NCI-H748 (cell line): ENCODE results near the gene ZNF391.
A peak's percentile ranks its signal among the peaks of the same experiment; 100 is the strongest.
"Not testable (repeated sequence)": the region's sequence is repeated elsewhere in the genome, so short reads cannot be mapped to it uniquely, and the experiment has no call there.

Experiments
- DNase-seq: peaks from one replicate; lab custom pipeline; 2025; ENCODE audit not compliant: unreplicated experiment; lab: John Stamatoyannopoulos, UW

Gene ZNF391

GRCh38 chr6:27422651-27423332 lies 34.2 kb downstream of the ZNF391 start:
- DNase-seq, result no peak

- DNase-seq, result not testable (repeated sequence)
These were observed 36.3 kb downstream of the ZNF391 start for GRCh38 chr6:27424851-27425250.

GRCh38 chr6:27426045-27426620 lies 37.6 kb downstream of the ZNF391 start:
- no peak for DNase-seq

- no peak for DNase-seq
These were observed 39.9 kb downstream of the ZNF391 start for GRCh38 chr6:27428502-27428901.

- DNase-seq, result no peak
These were observed 40.4 kb downstream of the ZNF391 start for GRCh38 chr6:27428966-27429365.

GRCh38 chr6:27433714-27434113 lies 45.2 kb downstream of the ZNF391 start:
- no peak for DNase-seq

- no peak for DNase-seq
These were observed 50.8 kb downstream of the ZNF391 start for GRCh38 chr6:27439371-27439770.

- DNase-seq, result no peak
These were observed 52.4 kb downstream of the ZNF391 start for GRCh38 chr6:27441001-27441400.

GRCh38 chr6:27442932-27443331 lies 54.4 kb downstream of the ZNF391 start:
- no peak for DNase-seq

GRCh38 chr6:27448456-27448855 lies 59.9 kb downstream of the ZNF391 start:
- DNase-seq, result no peak

GRCh38 chr6:27451660-27452390 lies 63.3 kb downstream of the ZNF391 start:
- no peak for DNase-seq

- peak; percentile 21 for DNase-seq
These were observed 63.9 kb downstream of the ZNF391 start for GRCh38 chr6:27452496-27452897.
